ENCODE data around the gene ITGA11.

DNA sequence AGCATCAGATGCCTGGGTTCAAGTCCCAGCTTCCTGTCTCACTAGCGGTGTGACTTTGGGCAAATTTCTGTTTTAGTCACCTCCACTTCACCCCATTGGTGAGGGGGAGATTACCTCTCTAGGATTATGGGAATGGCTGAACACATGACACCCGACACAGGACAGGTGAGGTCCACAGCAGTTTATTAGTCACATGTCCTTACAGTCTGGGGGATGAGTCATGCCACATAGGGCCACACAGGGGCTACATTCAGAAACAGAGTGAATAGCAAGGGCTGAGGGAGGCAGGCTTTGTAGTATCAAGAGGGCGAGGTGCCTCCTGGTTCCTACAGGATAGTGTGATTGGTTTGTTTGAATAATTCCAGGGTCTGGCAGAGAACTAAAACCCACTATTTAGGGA, 15.2 kb upstream of the ITGA11 start:
- TF ChIP-seq GATA3 (IDR thresholded peaks at IDR 0.05; ENCODE audit: low read depth, low read length) (no peak), GATA2 (IDR thresholded peaks at IDR 0.05; ENCODE audit: low read depth, low read length) (no peak)

Measured in SH-SY5Y (cell line).